Trophoblast cell (in vitro differentiated cells and primary cell): Measurements from ENCODE around the gene DNAJC5G.
A peak's percentile ranks its signal among the peaks of the same experiment; 100 is the strongest.

Experiments used
- DNase-seq, 2 donors: peaks; one replicate each; pipeline ENCODE4 v3.0.0-alpha.2; 2016
- H2AFZ ChIP-seq: 2 replicates; pipeline ENCODE4 v1.6.1; 2013; ENCODE audit warnings: low read length, moderate library complexity, mild to moderate bottlenecking; ENCODE audit not compliant: insufficient read depth, poor library complexity
- H2AK5ac ChIP-seq: 2 replicates; pipeline ENCODE4 v1.6.1; 2013; ENCODE audit warnings: mild to moderate bottlenecking, low read length
- H2BK120ac ChIP-seq: 2 replicates; pipeline ENCODE4 v1.6.1; 2013; ENCODE audit warnings: low read length, mild to moderate bottlenecking, moderate library complexity; ENCODE audit not compliant: insufficient read depth, poor library complexity
- H2BK12ac ChIP-seq: 2 replicates; pipeline ENCODE4 v1.6.1; 2013; ENCODE audit warnings: mild to moderate bottlenecking, low read length, moderate library complexity
- H2BK5ac ChIP-seq: 2 replicates; pipeline ENCODE4 v1.6.1; 2013; ENCODE audit warnings: low read length, low read depth, moderate library complexity, mild to moderate bottlenecking; ENCODE audit not compliant: poor library complexity
- H3K14ac ChIP-seq: 2 replicates; pipeline ENCODE4 v1.6.1; 2013; ENCODE audit warnings: mild to moderate bottlenecking, low read length
- H3K18ac ChIP-seq: 2 replicates; pipeline ENCODE4 v1.6.1; 2013; ENCODE audit warnings: mild to moderate bottlenecking, low read length
- H3K23ac ChIP-seq: 2 replicates; pipeline ENCODE4 v1.6.1; 2013; ENCODE audit warnings: low read length
- H3K27ac ChIP-seq: 2 replicates; pipeline ENCODE4 v1.5.1; 2013; ENCODE audit warnings: low read depth, mild to moderate bottlenecking, inconsistent platforms, low read length, moderate library complexity
- H3K27me3 ChIP-seq: 2 replicates; pipeline ENCODE4 v1.6.1; 2013; ENCODE audit warnings: inconsistent platforms, mild to moderate bottlenecking, low read length, moderate library complexity; ENCODE audit not compliant: insufficient read depth
- H3K36me3 ChIP-seq, 2 experiments: 1 replicate in 1 of 2; 2 replicates in 1 of 2; pipeline ENCODE4 v1.6.1; 2013; ENCODE audit warnings: low read length in 2 of 2, mild to moderate bottlenecking in 2 of 2, moderate library complexity in 1 of 2; ENCODE audit not compliant: insufficient read depth in 2 of 2, control insufficient read depth in 1 of 2
- H3K4ac ChIP-seq: 2 replicates; pipeline ENCODE4 v1.6.1; 2013; ENCODE audit warnings: low read depth, mild to moderate bottlenecking, low read length, moderate library complexity
- H3K4me1 ChIP-seq, 2 experiments: 1 replicate in 1 of 2; 2 replicates in 1 of 2; pipeline ENCODE4 v1.6.1; 2013; ENCODE audit warnings: low read length in 2 of 2, mild to moderate bottlenecking in 2 of 2, moderate library complexity in 1 of 2; ENCODE audit not compliant: insufficient read depth in 2 of 2, control insufficient read depth in 1 of 2
- H3K4me2 ChIP-seq: 2 replicates; pipeline ENCODE4 v1.6.1; 2013; ENCODE audit warnings: inconsistent platforms, mild to moderate bottlenecking, low read length, moderate library complexity
- H3K4me3 ChIP-seq: 2 replicates; pipeline ENCODE4 v1.5.1; 2013; ENCODE audit warnings: mild to moderate bottlenecking, low read depth, low read length, inconsistent platforms
- H3K79me1 ChIP-seq: one replicate; pipeline ENCODE4 v1.6.1; 2013; ENCODE audit warnings: low read length
- H3K79me2 ChIP-seq: 2 replicates; pipeline ENCODE4 v1.6.1; 2013; ENCODE audit warnings: low read length, mild to moderate bottlenecking; ENCODE audit not compliant: control insufficient read depth, insufficient read depth, poor library complexity
- H3K9ac ChIP-seq: 2 replicates; pipeline ENCODE4 v1.6.1; 2013; ENCODE audit warnings: mild to moderate bottlenecking, low read length
- H3K9me3 ChIP-seq: 2 replicates; pipeline ENCODE4 v1.6.1; 2013; ENCODE audit warnings: low read depth, mild to moderate bottlenecking, control low read depth, inconsistent platforms, low read length; ENCODE audit not compliant: insufficient read depth
- H4K12ac ChIP-seq: 2 replicates; pipeline ENCODE4 v1.6.1; 2013; ENCODE audit warnings: low read depth, mild to moderate bottlenecking, low read length, moderate library complexity
- H4K8ac ChIP-seq: 2 replicates; pipeline ENCODE4 v1.6.1; 2013; ENCODE audit warnings: low read depth, mild to moderate bottlenecking, low read length, moderate library complexity
- H4K91ac ChIP-seq: one replicate; pipeline ENCODE4 v1.6.1; 2013; ENCODE audit warnings: low read depth, mild to moderate bottlenecking, low read length, moderate library complexity
- WGBS: extraction: QIAGEN DNeasy Blood & Tissue Kit; methylation state at CpG from one replicate; pipeline ENCODE4 v1.1.7; 2013; ENCODE audit warnings: missing lambda C conversion rate; ENCODE audit not compliant: insufficient read length, insufficient coverage; ENCODE audit errors: extremely low coverage; 5-methylcytosine and 5-hydroxymethylcytosine counted together

DNAJC5G gene

DNA sequence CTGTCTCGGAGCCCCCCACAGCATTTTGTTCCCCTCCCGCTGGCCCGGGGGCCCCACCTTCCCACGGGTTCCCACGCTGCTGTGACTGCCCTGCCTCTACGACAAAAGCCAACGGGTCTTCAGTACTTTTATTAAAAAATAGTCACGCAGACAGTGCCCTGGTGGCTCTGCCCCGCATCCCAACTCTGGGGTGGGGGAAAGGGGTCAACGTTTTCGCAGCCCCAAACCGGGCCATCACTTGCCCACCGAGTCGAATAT lies 32.0 kb downstream of the DNAJC5G start:
- H2AFZ ChIP-seq = no peak overlapping the region
- peaks cover 8% of the 10 kb centered on the region for H3K9me3 ChIP-seq
- H2BK12ac ChIP-seq = no peak overlapping the region
- no peak overlapping the region for H3K4me3 ChIP-seq
- H3K79me2 ChIP-seq = no peaks in the 10 kb centered on the region
- WGBS = no CpG with 5 or more reads among the region's 14 CpGs
- no peak overlapping the region for H4K12ac ChIP-seq
- peaks cover 3 to 11% of the 10 kb centered on the region in 2 experiments for H3K36me3 ChIP-seq
- H3K4ac ChIP-seq = no peak overlapping the region
- H3K9ac ChIP-seq = no peak overlapping the region
- H2BK120ac ChIP-seq = no peak overlapping the region
- no peak overlapping the region for H3K18ac ChIP-seq
- peaks cover 31% of the 10 kb centered on the region for H3K27me3 ChIP-seq
- no peak overlapping the region for H3K14ac ChIP-seq
- no peak overlapping the region for H4K91ac ChIP-seq
- H3K79me1 ChIP-seq = no peaks in the 10 kb centered on the region
- no peak for DNase-seq
- peaks cover 0 to 10% of the 10 kb centered on the region in 2 experiments for H3K4me1 ChIP-seq
- H2BK5ac ChIP-seq = no peak overlapping the region
- no peak overlapping the region for H4K8ac ChIP-seq
- no peak overlapping the region for H2AK5ac ChIP-seq
- H3K4me2 ChIP-seq = no peak overlapping the region
- H3K27ac ChIP-seq = no peak overlapping the region
- no peak overlapping the region for H3K23ac ChIP-seq

DNA sequence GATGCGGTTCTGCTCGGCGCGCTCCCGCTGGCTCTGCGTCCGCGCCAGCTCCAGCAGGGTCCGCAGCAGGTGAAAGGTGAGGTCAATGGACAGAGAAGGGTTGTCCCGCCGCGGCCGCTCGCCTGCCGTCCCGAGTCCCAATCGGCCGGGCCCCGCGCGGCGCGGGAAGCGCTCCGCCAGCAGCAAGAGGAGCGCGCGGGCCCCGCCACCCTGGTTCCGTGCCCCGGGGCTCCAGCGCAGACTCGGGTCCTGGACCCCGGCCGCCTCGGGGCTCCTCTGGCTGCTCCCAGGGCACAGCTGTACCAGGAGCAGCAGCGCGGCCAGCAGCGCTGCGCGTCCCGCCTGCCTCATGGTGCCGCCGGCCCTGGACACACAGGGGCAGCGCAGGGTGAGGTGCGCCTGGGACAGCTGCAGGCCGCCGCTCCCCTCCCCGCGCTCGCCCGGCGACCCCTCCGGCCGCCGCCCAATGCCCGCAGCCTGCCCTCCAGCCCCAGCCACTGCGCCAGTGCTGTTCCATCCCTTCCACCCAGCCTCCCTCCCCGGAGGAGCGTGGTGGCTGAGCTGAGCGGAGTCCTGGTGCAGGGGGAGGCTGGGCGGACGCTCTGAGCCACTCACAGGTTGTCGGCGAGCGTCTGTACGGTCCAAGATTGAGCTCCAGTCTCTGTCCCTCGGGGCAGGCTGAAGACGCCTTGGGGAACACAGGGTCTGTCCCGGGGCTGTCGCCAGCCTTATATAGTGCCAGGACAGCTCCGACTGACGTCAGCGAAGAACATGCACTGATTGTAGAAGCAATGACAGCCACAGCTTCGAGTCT lies 32.5 kb downstream of the DNAJC5G start:
- H3K27ac ChIP-seq = no peak overlapping the region
- no peak overlapping the region for H2AK5ac ChIP-seq
- H3K79me2 ChIP-seq = no peaks in the 10 kb centered on the region
- H4K91ac ChIP-seq = no peak overlapping the region
- no peak overlapping the region for H4K8ac ChIP-seq
- no peak for DNase-seq
- peaks cover 3 to 11% of the 10 kb centered on the region in 2 experiments for H3K36me3 ChIP-seq
- no peak overlapping the region for H2AFZ ChIP-seq
- no peak overlapping the region for H2BK5ac ChIP-seq
- no peak overlapping the region for H2BK120ac ChIP-seq
- H2BK12ac ChIP-seq = no peak overlapping the region
- peak overlapping the region; percentile 42 for H3K4me2 ChIP-seq
- WGBS = no CpG with 5 or more reads among the region's 75 CpGs
- no peak overlapping the region for H3K18ac ChIP-seq
- no peak overlapping the region for H3K23ac ChIP-seq
- H3K4ac ChIP-seq = no peak overlapping the region
- peaks cover 31% of the 10 kb centered on the region for H3K27me3 ChIP-seq
- H3K4me1 ChIP-seq = peaks cover 4 to 10% of the 10 kb centered on the region in 2 experiments
- H3K79me1 ChIP-seq = no peaks in the 10 kb centered on the region
- H3K14ac ChIP-seq = no peak overlapping the region
- H3K4me3 ChIP-seq = no peak overlapping the region
- peaks cover 8% of the 10 kb centered on the region for H3K9me3 ChIP-seq
- no peak overlapping the region for H3K9ac ChIP-seq
- no peak overlapping the region for H4K12ac ChIP-seq

DNA sequence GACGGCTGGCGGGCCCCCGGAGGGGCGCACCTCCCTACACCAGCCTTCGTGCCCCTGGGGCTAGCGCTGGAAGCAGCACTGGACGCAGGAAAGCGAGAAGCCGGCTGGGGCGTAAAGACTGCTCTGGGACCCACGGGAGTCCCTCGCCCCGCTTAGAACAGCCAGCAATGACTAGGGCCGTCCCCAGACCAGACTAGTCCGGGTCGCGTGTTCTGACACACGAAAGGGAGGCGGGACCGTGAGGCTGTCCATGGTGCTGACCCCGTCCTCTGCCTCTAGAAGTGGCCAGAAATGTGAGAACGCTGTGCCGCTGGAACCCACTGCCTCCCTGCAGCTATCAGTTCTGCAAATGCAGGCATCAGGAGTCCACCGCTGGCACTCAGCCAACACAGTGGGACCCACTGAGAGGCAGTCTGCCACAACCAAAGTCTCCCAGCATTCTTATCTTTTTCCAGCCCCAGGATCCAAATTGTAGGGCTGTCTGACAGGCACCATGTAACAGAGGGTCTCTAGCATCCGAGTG lies 33.2 kb downstream of the DNAJC5G start, which contains the start of gene UCN:
TSS of gene UCN (minus strand) at position 87 of the 523 bp plus-strand sequence. CDS start 550 bp downstream, outside the sequence.
- Histone ChIP-seq H3K14ac (no peak within 1 kb of the TSS), H3K79me1 (no peaks in the 10 kb centered on the region), H3K36me3 (peaks cover 3 to 11% of the 10 kb centered on the region in 2 experiments), H3K9ac (no peak within 1 kb of the TSS), H2AFZ (no peak within 1 kb of the TSS), H3K27ac (no peak within 1 kb of the TSS), H3K4me1 (peaks cover 4 to 10% of the 10 kb centered on the region in 2 experiments), H2BK12ac (no peak within 1 kb of the TSS), H3K23ac (no peak within 1 kb of the TSS), H2BK120ac (no peak within 1 kb of the TSS), H4K91ac (no peak within 1 kb of the TSS), H4K12ac (no peak within 1 kb of the TSS), H3K4me2 (peak within 1 kb of the TSS; percentile 42), H3K27me3 (peaks cover 31% of the 10 kb centered on the region), H3K18ac (no peak within 1 kb of the TSS), H3K4ac (no peak within 1 kb of the TSS), H3K9me3 (peaks cover 8% of the 10 kb centered on the region), H2BK5ac (no peak within 1 kb of the TSS), H3K4me3 (no peak within 1 kb of the TSS), H4K8ac (no peak within 1 kb of the TSS), H2AK5ac (no peak within 1 kb of the TSS), H3K79me2 (no peaks in the 10 kb centered on the region)
- WGBS = no CpG with 5 or more reads among the region's 25 CpGs
- DNase-seq = peak; percentile 46 to 57

GRCh38 chr2:27309651-27310050 lies 34.4 kb downstream of the DNAJC5G start:
- Histone ChIP-seq H4K12ac (no peak overlapping the region), H3K9ac (no peak overlapping the region), H3K18ac (no peak overlapping the region), H3K14ac (no peak overlapping the region), H3K4me3 (no peak overlapping the region), H2BK120ac (no peak overlapping the region), H3K4me1 (peaks cover 4 to 10% of the 10 kb centered on the region in 2 experiments), H3K27ac (no peak overlapping the region), H3K4ac (no peak overlapping the region), H3K4me2 (no peak overlapping the region), H3K9me3 (peaks cover 5% of the 10 kb centered on the region), H3K79me1 (no peaks in the 10 kb centered on the region), H2BK12ac (no peak overlapping the region), H3K27me3 (peaks cover 31% of the 10 kb centered on the region), H2AK5ac (no peak overlapping the region), H4K8ac (no peak overlapping the region), H3K23ac (no peak overlapping the region), H2BK5ac (no peak overlapping the region), H2AFZ (no peak overlapping the region), H3K36me3 (peaks cover 3 to 11% of the 10 kb centered on the region in 2 experiments), H3K79me2 (no peaks in the 10 kb centered on the region), H4K91ac (no peak overlapping the region)
- DNase-seq = no peak
- no CpG with 5 or more reads among the region's 6 CpGs for WGBS
